ENCODE data around the gene NBPF15.
"Not testable (repeated sequence)": the region's sequence is repeated elsewhere in the genome, so short reads cannot be mapped to it uniquely, and the experiment has no call there.

GRCh38 chr1:144494130-144494529 lies 32.7 kb upstream of the NBPF15 start:
- TF ChIP-seq CTCF, POLR2A (IDR thresholded peaks at IDR 0.05): not testable (repeated sequence)
